ENCODE measurements around the gene RPN2.

RPN2 gene

GRCh38 chr20:37230200-37230599 is 51.1 kb downstream of the RPN2 start:
- H3K27me3 ChIP-seq (ENCODE audit: insufficient read depth, low read length): no peaks in the 10 kb centered on the region
- H3K36me3 ChIP-seq (ENCODE audit: insufficient read depth, low read length): peaks cover 22% of the 10 kb centered on the region
- no peak overlapping the region for H3K27ac ChIP-seq (ENCODE audit: low read depth, low read length)
- H2AFZ ChIP-seq (ENCODE audit: low read length, unreplicated experiment): no peak overlapping the region
- H3K79me2 ChIP-seq (ENCODE audit: control insufficient read depth, insufficient read depth, low read length, unreplicated experiment): no peaks in the 10 kb centered on the region
- no peak overlapping the region for H3K4me3 ChIP-seq (ENCODE audit: low read depth, low read length)
- no peaks in the 10 kb centered on the region for H3K4me1 ChIP-seq (ENCODE audit: control insufficient read depth, insufficient read depth, low read length, unreplicated experiment)

GRCh38 chr20:37231947-37232630 is 53.0 kb downstream of the RPN2 start:
- no peak overlapping the region for H3K4me3 ChIP-seq (ENCODE audit: low read depth, low read length)
- no peaks in the 10 kb centered on the region for H3K79me2 ChIP-seq (ENCODE audit: control insufficient read depth, insufficient read depth, low read length, unreplicated experiment)
- no peaks in the 10 kb centered on the region for H3K27me3 ChIP-seq (ENCODE audit: insufficient read depth, low read length)
- no peaks in the 10 kb centered on the region for H3K4me1 ChIP-seq (ENCODE audit: control insufficient read depth, insufficient read depth, low read length, unreplicated experiment)
- H3K27ac ChIP-seq (ENCODE audit: low read depth, low read length): no peak overlapping the region
- H3K36me3 ChIP-seq (ENCODE audit: insufficient read depth, low read length): peaks cover 21% of the 10 kb centered on the region
- H2AFZ ChIP-seq (ENCODE audit: low read length, unreplicated experiment): no peak overlapping the region

- no peak overlapping the region for H2AFZ ChIP-seq (ENCODE audit: low read length, unreplicated experiment)
- H3K4me3 ChIP-seq (ENCODE audit: low read depth, low read length): no peak overlapping the region
- H3K27me3 ChIP-seq (ENCODE audit: insufficient read depth, low read length): no peaks in the 10 kb centered on the region
- H3K36me3 ChIP-seq (ENCODE audit: insufficient read depth, low read length): peaks cover 19% of the 10 kb centered on the region
- H3K27ac ChIP-seq (ENCODE audit: low read depth, low read length): no peak overlapping the region
- H3K4me1 ChIP-seq (ENCODE audit: control insufficient read depth, insufficient read depth, low read length, unreplicated experiment): no peaks in the 10 kb centered on the region
- H3K79me2 ChIP-seq (ENCODE audit: control insufficient read depth, insufficient read depth, low read length, unreplicated experiment): no peaks in the 10 kb centered on the region
Measured at GRCh38 chr20:37233548-37234253, 54.6 kb downstream of the RPN2 start.

GRCh38 chr20:37234254-37234581 is 55.1 kb downstream of the RPN2 start:
- Histone ChIP-seq H3K27me3 (ENCODE audit: insufficient read depth, low read length) (no peaks in the 10 kb centered on the region), H3K4me3 (ENCODE audit: low read depth, low read length) (no peak overlapping the region), H3K79me2 (ENCODE audit: control insufficient read depth, insufficient read depth, low read length, unreplicated experiment) (no peaks in the 10 kb centered on the region), H3K4me1 (ENCODE audit: control insufficient read depth, insufficient read depth, low read length, unreplicated experiment) (no peaks in the 10 kb centered on the region), H3K27ac (ENCODE audit: low read depth, low read length) (no peak overlapping the region), H2AFZ (ENCODE audit: low read length, unreplicated experiment) (no peak overlapping the region), H3K36me3 (ENCODE audit: insufficient read depth, low read length) (peaks cover 19% of the 10 kb centered on the region)

- Histone ChIP-seq H3K4me3 (ENCODE audit: low read depth, low read length) (no peak overlapping the region), H3K27me3 (ENCODE audit: insufficient read depth, low read length) (no peaks in the 10 kb centered on the region), H3K4me1 (ENCODE audit: control insufficient read depth, insufficient read depth, low read length, unreplicated experiment) (no peaks in the 10 kb centered on the region), H2AFZ (ENCODE audit: low read length, unreplicated experiment) (no peak overlapping the region), H3K36me3 (ENCODE audit: insufficient read depth, low read length) (peaks cover 14% of the 10 kb centered on the region), H3K79me2 (ENCODE audit: control insufficient read depth, insufficient read depth, low read length, unreplicated experiment) (no peaks in the 10 kb centered on the region), H3K27ac (ENCODE audit: low read depth, low read length) (no peak overlapping the region)
Measured at GRCh38 chr20:37235065-37235464, 55.9 kb downstream of the RPN2 start.

GRCh38 chr20:37236462-37236861 is 57.3 kb downstream of the RPN2 start:
- H3K36me3 ChIP-seq (ENCODE audit: insufficient read depth, low read length): peaks cover 16% of the 10 kb centered on the region
- no peaks in the 10 kb centered on the region for H3K4me1 ChIP-seq (ENCODE audit: control insufficient read depth, insufficient read depth, low read length, unreplicated experiment)
- H3K27ac ChIP-seq (ENCODE audit: low read depth, low read length): no peak overlapping the region
- no peak overlapping the region for H2AFZ ChIP-seq (ENCODE audit: low read length, unreplicated experiment)
- no peak overlapping the region for H3K4me3 ChIP-seq (ENCODE audit: low read depth, low read length)
- H3K27me3 ChIP-seq (ENCODE audit: insufficient read depth, low read length): no peaks in the 10 kb centered on the region
- no peaks in the 10 kb centered on the region for H3K79me2 ChIP-seq (ENCODE audit: control insufficient read depth, insufficient read depth, low read length, unreplicated experiment)

GRCh38 chr20:37237656-37238055 is 58.5 kb downstream of the RPN2 start:
- Histone ChIP-seq H2AFZ (ENCODE audit: low read length, unreplicated experiment) (no peak overlapping the region), H3K4me3 (ENCODE audit: low read depth, low read length) (no peak overlapping the region), H3K27me3 (ENCODE audit: insufficient read depth, low read length) (no peaks in the 10 kb centered on the region), H3K4me1 (ENCODE audit: control insufficient read depth, insufficient read depth, low read length, unreplicated experiment) (no peaks in the 10 kb centered on the region), H3K36me3 (ENCODE audit: insufficient read depth, low read length) (peaks cover 16% of the 10 kb centered on the region), H3K27ac (ENCODE audit: low read depth, low read length) (no peak overlapping the region), H3K79me2 (ENCODE audit: control insufficient read depth, insufficient read depth, low read length, unreplicated experiment) (no peaks in the 10 kb centered on the region)

GRCh38 chr20:37238426-37238825 is 59.3 kb downstream of the RPN2 start:
- no peaks in the 10 kb centered on the region for H3K4me1 ChIP-seq (ENCODE audit: control insufficient read depth, insufficient read depth, low read length, unreplicated experiment)
- peaks cover 15% of the 10 kb centered on the region for H3K36me3 ChIP-seq (ENCODE audit: insufficient read depth, low read length)
- no peak overlapping the region for H3K4me3 ChIP-seq (ENCODE audit: low read depth, low read length)
- H3K27me3 ChIP-seq (ENCODE audit: insufficient read depth, low read length): no peaks in the 10 kb centered on the region
- no peak overlapping the region for H3K27ac ChIP-seq (ENCODE audit: low read depth, low read length)
- no peak overlapping the region for H2AFZ ChIP-seq (ENCODE audit: low read length, unreplicated experiment)
- H3K79me2 ChIP-seq (ENCODE audit: control insufficient read depth, insufficient read depth, low read length, unreplicated experiment): no peaks in the 10 kb centered on the region

GRCh38 chr20:37238935-37239451 is 59.9 kb downstream of the RPN2 start:
- H3K27me3 ChIP-seq (ENCODE audit: insufficient read depth, low read length): no peaks in the 10 kb centered on the region
- no peak overlapping the region for H3K4me3 ChIP-seq (ENCODE audit: low read depth, low read length)
- H2AFZ ChIP-seq (ENCODE audit: low read length, unreplicated experiment): no peak overlapping the region
- H3K36me3 ChIP-seq (ENCODE audit: insufficient read depth, low read length): peaks cover 13% of the 10 kb centered on the region
- H3K4me1 ChIP-seq (ENCODE audit: control insufficient read depth, insufficient read depth, low read length, unreplicated experiment): no peaks in the 10 kb centered on the region
- no peak overlapping the region for H3K27ac ChIP-seq (ENCODE audit: low read depth, low read length)
- H3K79me2 ChIP-seq (ENCODE audit: control insufficient read depth, insufficient read depth, low read length, unreplicated experiment): no peaks in the 10 kb centered on the region

- Histone ChIP-seq H3K27ac (ENCODE audit: low read depth, low read length) (no peak overlapping the region), H3K4me3 (ENCODE audit: low read depth, low read length) (no peak overlapping the region), H3K36me3 (ENCODE audit: insufficient read depth, low read length) (peaks cover 9% of the 10 kb centered on the region), H2AFZ (ENCODE audit: low read length, unreplicated experiment) (no peak overlapping the region), H3K79me2 (ENCODE audit: control insufficient read depth, insufficient read depth, low read length, unreplicated experiment) (no peaks in the 10 kb centered on the region), H3K4me1 (ENCODE audit: control insufficient read depth, insufficient read depth, low read length, unreplicated experiment) (no peaks in the 10 kb centered on the region), H3K27me3 (ENCODE audit: insufficient read depth, low read length) (no peaks in the 10 kb centered on the region)
Measured at GRCh38 chr20:37240337-37241067, 61.4 kb downstream of the RPN2 start.
